H1 (cell line): ENCODE results near the gene CSDE1. TPM values are rescaled to one million over a fixed set of nuclear protein-coding genes. Genes with fewer than 3 reads are reported as not detected.

Experiments
- CTCF ChIA-PET: fragments of 300-600 bp; sonication (Branson Sonifier 250); formaldehyde crosslinking; loops from one replicate; lab custom pipeline; 2021; ENCODE audit not compliant: partially characterized antibody; lab: Charles Lee
- POLR2A ChIA-PET: fragments of 300-600 bp; sonication (Branson Sonifier 250); formaldehyde crosslinking; loops from one replicate; lab custom pipeline; 2021; ENCODE audit warnings: inconsistent platforms; ENCODE audit not compliant: partially characterized antibody; lab: Charles Lee
- DNase-seq, 2 experiments: peaks; one replicate each; pipeline versions ENCODE4 v3.0.0 to v3.0.0-alpha.2; 2010 to 2022; ENCODE audit warnings: low spot score in 2 of 2, low read depth in 1 of 2, mixed read lengths in 1 of 2
- FAIRE-seq: peaks from 2 replicates; lab custom pipeline; 2011; peaks lifted over from hg19 to GRCh38; lab: Jason Lieb, UNC
- H2AFZ ChIP-seq: 2 replicates; pipeline ENCODE4 v1.8.1; 2012; ENCODE audit warnings: low read length, inconsistent platforms
- H2AK5ac ChIP-seq: 2 replicates; pipeline ENCODE4 v1.6.1; 2013; ENCODE audit warnings: low read depth, low read length
- H2BK120ac ChIP-seq: replicated peaks from 2 replicates; pipeline ENCODE3; 2013; ENCODE audit warnings: low read depth, low read length, inconsistent platforms
- H2BK12ac ChIP-seq: 2 replicates; pipeline ENCODE4 v1.6.1; 2013; ENCODE audit warnings: low read depth, low read length
- H2BK15ac ChIP-seq: 2 replicates; pipeline ENCODE4 v1.6.1; 2013; ENCODE audit warnings: low read length
- H2BK20ac ChIP-seq: 2 replicates; pipeline ENCODE4 v1.6.1; 2013; ENCODE audit warnings: low read length
- H2BK5ac ChIP-seq: 2 replicates; pipeline ENCODE4 v1.6.1; 2013; ENCODE audit warnings: low read depth, low read length
- H3K14ac ChIP-seq: 2 replicates; pipeline ENCODE4 v1.6.1; 2013; ENCODE audit warnings: inconsistent platforms; ENCODE audit not compliant: insufficient read length
- H3K18ac ChIP-seq: 2 replicates; pipeline ENCODE4 v1.6.1; 2013; ENCODE audit warnings: low read length; ENCODE audit errors: extremely low read depth
- H3K23ac ChIP-seq: 2 replicates; pipeline ENCODE4 v1.6.1; 2013; ENCODE audit warnings: inconsistent platforms; ENCODE audit not compliant: insufficient read length
- H3K23me2 ChIP-seq: 2 replicates; pipeline ENCODE4 v1.6.1; 2013; ENCODE audit warnings: low read depth, low read length
- H3K27ac ChIP-seq: 2 replicates; pipeline ENCODE4 v1.6.1; 2011; ENCODE audit warnings: low read depth, low read length, inconsistent platforms
- H3K27me3 ChIP-seq, 4 experiments: replicated peaks in 1 of 4; 1 replicate in 1 of 4; 2 replicates in 3 of 4; pipeline versions ENCODE4 v1.6.1 to v1.8.1; 2011 to 2013; ENCODE audit warnings: low read length in 3 of 4, mild to moderate bottlenecking in 3 of 4, inconsistent platforms in 2 of 4, mixed read lengths in 2 of 4, moderate library complexity in 1 of 4; ENCODE audit not compliant: control insufficient read depth in 3 of 4, insufficient read depth in 3 of 4; ENCODE audit errors: extremely low read depth in 1 of 4
- H3K36me3 ChIP-seq, 4 experiments: 2 replicates each; pipeline versions ENCODE4 v1.6.1 to v1.8.1; 2011 to 2013; ENCODE audit warnings: mild to moderate bottlenecking in 4 of 4, low read length in 3 of 4, moderate library complexity in 2 of 4, control low read depth in 1 of 4, inconsistent platforms in 1 of 4; ENCODE audit not compliant: insufficient read depth in 4 of 4, control insufficient read depth in 2 of 4
- H3K4ac ChIP-seq: replicated peaks from 2 replicates; pipeline ENCODE3; 2013; ENCODE audit warnings: low read length, low read depth, mixed read lengths, inconsistent platforms; ENCODE audit not compliant: insufficient read length
- H3K4me1 ChIP-seq, 4 experiments: replicated peaks in 1 of 4; 1 replicate in 1 of 4; 2 replicates in 3 of 4; pipeline versions ENCODE4 v1.6.1 to v1.8.1; 2011 to 2013; ENCODE audit warnings: low read length in 3 of 4, inconsistent platforms in 2 of 4, mixed read lengths in 1 of 4; ENCODE audit not compliant: insufficient read depth in 4 of 4, control insufficient read depth in 3 of 4
- H3K4me2 ChIP-seq, 2 experiments: 2 replicates each; pipeline versions ENCODE4 v1.6.1 to v1.8.1; 2011 to 2013; ENCODE audit warnings: low read depth in 2 of 2, low read length in 2 of 2, control low read depth in 1 of 2, inconsistent platforms in 1 of 2, mild to moderate bottlenecking in 1 of 2; ENCODE audit not compliant: insufficient read depth in 1 of 2
- H3K4me3 ChIP-seq, 4 experiments: fragments of 200-600, 300-600 bp in 1 of 4; sonication (generic), shearing (Covaris generic), sonication (Bioruptor Twin) in 1 of 4; 2 replicates each; pipeline versions ENCODE4 v1.5.1 to v1.8.1; 2011 to 2016; ENCODE audit warnings: low read length in 4 of 4, low read depth in 3 of 4, control low read depth in 2 of 4, inconsistent platforms in 2 of 4, mild to moderate bottlenecking in 2 of 4, mixed read lengths in 1 of 4, moderate library complexity in 1 of 4; ENCODE audit not compliant: insufficient read depth in 2 of 4; ENCODE audit errors: extremely low read depth in 1 of 4
- H3K56ac ChIP-seq: replicated peaks from 2 replicates; pipeline ENCODE3; 2013; ENCODE audit warnings: low read depth, mild to moderate bottlenecking, mixed read lengths, low read length, inconsistent platforms; ENCODE audit not compliant: insufficient read length
- H3K79me1 ChIP-seq: 2 replicates; pipeline ENCODE4 v1.6.1; 2013; ENCODE audit warnings: low read depth, low read length, control low read depth
- H3K79me2 ChIP-seq, 2 experiments: 2 replicates each; pipeline versions ENCODE4 v1.6.1 to v1.8.1; 2012 to 2013; ENCODE audit warnings: low read length in 2 of 2, mild to moderate bottlenecking in 2 of 2, inconsistent platforms in 1 of 2; ENCODE audit not compliant: insufficient read depth in 2 of 2, control insufficient read depth in 1 of 2
- H3K9ac ChIP-seq, 4 experiments: replicated peaks in 1 of 4; 1 replicate in 1 of 4; 2 replicates in 3 of 4; pipeline versions ENCODE4 v1.6.1 to v1.8.1; 2011 to 2013; ENCODE audit warnings: low read depth in 3 of 4, low read length in 3 of 4, control low read depth in 2 of 4, mild to moderate bottlenecking in 2 of 4, moderate library complexity in 2 of 4, inconsistent platforms in 1 of 4; ENCODE audit errors: extremely low read depth in 1 of 4
- H3K9me3 ChIP-seq, 2 experiments: 2 replicates each; pipeline versions ENCODE4 v1.6.1 to v1.8.1; 2012 to 2013; ENCODE audit warnings: mild to moderate bottlenecking in 2 of 2, moderate library complexity in 2 of 2, control low read depth in 1 of 2, inconsistent platforms in 1 of 2, low read depth in 1 of 2, low read length in 1 of 2, mixed read lengths in 1 of 2; ENCODE audit not compliant: insufficient read depth in 2 of 2
- H4K20me1 ChIP-seq, 2 experiments: replicated peaks in 1 of 2; 2 replicates each; pipeline versions ENCODE3 to v1.8.1; 2011 to 2013; ENCODE audit warnings: inconsistent platforms in 2 of 2, low read length in 2 of 2, mild to moderate bottlenecking in 1 of 2; ENCODE audit not compliant: insufficient read depth in 2 of 2, control insufficient read depth in 1 of 2
- H4K5ac ChIP-seq: 2 replicates; pipeline ENCODE4 v1.6.1; 2013; ENCODE audit warnings: low read length, low read depth, mixed read lengths, inconsistent platforms; ENCODE audit not compliant: insufficient read length
- H4K8ac ChIP-seq: 2 replicates; pipeline ENCODE4 v1.8.0; 2013; ENCODE audit warnings: mild to moderate bottlenecking, moderate library complexity, low read length, inconsistent platforms; ENCODE audit not compliant: insufficient read depth; ENCODE audit errors: extremely low read depth
- H4K91ac ChIP-seq: replicated peaks from 2 replicates; pipeline ENCODE3; 2013; ENCODE audit warnings: low read length, mixed read lengths, inconsistent platforms; ENCODE audit not compliant: insufficient read length
- POLR2AphosphoS5 ChIP-seq: IDR thresholded peaks from 2 replicates; pipeline ENCODE4 v1.6.1; 2011; ENCODE audit warnings: low read depth, low read length
- SIX5 ChIP-seq: IDR thresholded peaks from 2 replicates; pipeline ENCODE4 v1.6.1; 2011; ENCODE audit warnings: mild to moderate bottlenecking, low read depth, low read length
- WGBS, 2 experiments: shearing (Covaris generic) in 1 of 2; methylation state at CpG; one replicate each; pipeline versions ENCODE4 v1.1.6 to v1.1.7; 2013 to 2015; ENCODE audit warnings: low lambda C conversion rate in 2 of 2, mixed read lengths in 2 of 2, inconsistent platforms in 1 of 2, low coverage in 1 of 2, missing lambda C conversion rate in 1 of 2; ENCODE audit not compliant: insufficient replicate concordance in 2 of 2, insufficient coverage in 1 of 2, insufficient read length in 1 of 2; ENCODE audit errors: extremely low coverage in 1 of 2, missing lambda C conversion rate in 1 of 2; 5-methylcytosine and 5-hydroxymethylcytosine counted together
- polyA plus RNA-seq, 7 experiments: library from polyadenylated mRNA; depleted of rRNA in 3 of 7; stranded (reverse) in 5 of 7; unstranded in 2 of 7; fragments of >200 nt in 5 of 7; fragments of 200-250 nt in 2 of 7; gene quantifications; 1 replicate in 5 of 7; 2 replicates in 1 of 7; 4 replicates in 1 of 7; pipeline versions ENCODE4 v1.2.1 to v1.2.3, GENCODE V29; 2011 to 2013; ENCODE audit warnings: missing spikeins in 2 of 7, mixed read lengths in 2 of 7
- total RNA-seq: library from RNA; stranded (reverse); fragmentation: NEBNext Ultra II Directional; extraction: Animal tissue kit (Norgen Biotek cat#: 25700); gene quantifications from 2 replicates; pipeline ENCODE4 v1.2.1, GENCODE V29; 2021

The CSDE1 gene
- total and polyA plus RNA-seq, 2 of the 8 experiments (the other 6 are each of a cell fraction or from before 2014, with no cell fraction given), result 149 to 635 TPM

- Histone ChIP-seq H4K8ac (no peak overlapping the region), H3K14ac (no peak overlapping the region), H2AK5ac (no peak overlapping the region), H2AFZ (no peak overlapping the region), H3K27ac (no peak overlapping the region; the same call in 1 of the 2 replicates), H3K36me3 (peaks cover 27 to 74% (median 51%) of the 10 kb centered on the region in 4 experiments), H4K20me1 (no peaks in the 10 kb centered on the region), H3K4me2 (no peak overlapping the region), H3K4me3 (no peak overlapping the region), H3K27me3 (no peaks in the 10 kb centered on the region), H4K91ac (no peak overlapping the region), H4K5ac (no peak overlapping the region), H3K79me2 (peaks cover 0 to 25% of the 10 kb centered on the region in 2 experiments; a peak in 3 of 4 replicates), H3K23me2 (no peaks in the 10 kb centered on the region), H3K4ac (no peak overlapping the region), H2BK5ac (no peak overlapping the region), H2BK20ac (no peak overlapping the region), H3K9ac (no peak overlapping the region), H3K18ac (no peak overlapping the region), H3K4me1 (no peaks in the 10 kb centered on the region; a peak in 1 of 7 replicates), H3K56ac (no peak overlapping the region), H2BK12ac (no peak overlapping the region), H2BK15ac (no peak overlapping the region), H3K9me3 (no peaks in the 10 kb centered on the region), H2BK120ac (no peak overlapping the region), H3K23ac (no peak overlapping the region), H3K79me1 (no peaks in the 10 kb centered on the region)
- TF ChIP-seq POLR2AphosphoS5 (0 out of 2 replicates have a peak, but pooled peaks have one; percentile 24), SIX5 (no peak)
- CTCF ChIA-PET, result interaction anchor here (0.7 kb wide), 1 partner anchor 716 kb away, joined by 3 read pairs; no protein-coding TSS in a partner anchor
- DNase-seq (no peak), FAIRE-seq (no peak)
- 92% methylated on average over 11 of the region's 11 CpGs; no CpG with 5 or more reads in 1 of the 2 experiments for WGBS, 2 experiments
- POLR2A ChIA-PET, result interaction anchor here (1.0 to 4.9 kb wide), 5 partner anchors 9 to 158 kb away, joined by 3 to 54 read pairs (median 5); no protein-coding TSS in a partner anchor
These were observed 38.9 kb downstream of the CSDE1 start for GRCh38 chr1:114718661-114719423.
